ENCODE data around the gene GRHL1.

DNA sequence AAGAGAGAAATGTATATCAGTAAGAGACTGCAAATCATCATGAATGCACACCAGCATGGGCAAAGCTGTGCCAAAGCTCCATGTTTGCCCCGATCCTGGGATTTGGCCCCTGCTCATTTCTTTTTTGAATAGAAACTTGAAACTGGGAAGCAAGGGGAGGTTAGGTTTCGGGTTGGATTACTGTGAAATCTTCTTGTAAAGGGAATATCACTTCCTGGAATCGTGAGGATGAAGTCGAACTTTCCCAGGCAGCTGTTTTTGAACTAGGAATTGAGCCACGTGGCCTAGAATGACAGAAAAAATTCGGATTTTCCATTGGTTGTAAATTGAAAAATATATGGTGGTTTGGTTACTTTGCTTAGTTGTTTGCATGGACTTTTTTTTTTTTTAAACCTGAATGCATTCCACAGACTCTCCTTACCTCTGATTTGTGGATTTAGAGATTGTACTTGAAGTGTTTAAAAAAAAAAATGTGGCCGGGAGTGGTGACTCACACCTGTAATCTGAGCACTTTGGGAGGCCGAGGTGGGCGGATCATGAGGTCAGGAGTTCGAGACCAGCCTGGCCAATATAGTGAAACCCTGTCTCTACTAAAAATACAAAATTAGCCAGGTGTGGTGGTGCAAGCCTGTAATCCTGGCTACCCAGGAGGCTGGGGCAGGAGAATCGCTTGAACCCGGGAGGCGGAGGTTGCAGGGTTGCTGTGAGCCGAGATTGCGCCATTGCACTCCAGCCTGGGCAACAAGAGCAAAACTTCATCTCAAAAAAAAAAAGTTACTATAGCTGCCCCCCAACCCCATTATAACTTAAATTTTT lies 32.1 kb downstream of the GRHL1 start:
- TF ChIP-seq, protein P1, sequence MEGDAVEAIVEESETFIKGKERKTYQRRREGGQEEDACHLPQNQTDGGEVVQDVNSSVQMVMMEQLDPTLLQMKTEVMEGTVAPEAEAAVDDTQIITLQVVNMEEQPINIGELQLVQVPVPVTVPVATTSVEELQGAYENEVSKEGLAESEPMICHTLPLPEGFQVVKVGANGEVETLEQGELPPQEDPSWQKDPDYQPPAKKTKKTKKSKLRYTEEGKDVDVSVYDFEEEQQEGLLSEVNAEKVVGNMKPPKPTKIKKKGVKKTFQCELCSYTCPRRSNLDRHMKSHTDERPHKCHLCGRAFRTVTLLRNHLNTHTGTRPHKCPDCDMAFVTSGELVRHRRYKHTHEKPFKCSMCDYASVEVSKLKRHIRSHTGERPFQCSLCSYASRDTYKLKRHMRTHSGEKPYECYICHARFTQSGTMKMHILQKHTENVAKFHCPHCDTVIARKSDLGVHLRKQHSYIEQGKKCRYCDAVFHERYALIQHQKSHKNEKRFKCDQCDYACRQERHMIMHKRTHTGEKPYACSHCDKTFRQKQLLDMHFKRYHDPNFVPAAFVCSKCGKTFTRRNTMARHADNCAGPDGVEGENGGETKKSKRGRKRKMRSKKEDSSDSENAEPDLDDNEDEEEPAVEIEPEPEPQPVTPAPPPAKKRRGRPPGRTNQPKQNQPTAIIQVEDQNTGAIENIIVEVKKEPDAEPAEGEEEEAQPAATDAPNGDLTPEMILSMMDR (IDR thresholded peaks at IDR 0.05; ENCODE audit: insufficient read depth, low read length, poor library complexity, severe bottlenecking) = no peak
- no peak for TF ChIP-seq EZH2phosphoT487 (conservative IDR thresholded peaks at IDR 0.05; ENCODE audit: low read length)

All from SU-DHL-6 (cell line).